ENCODE data around the gene EPYC.

EPYC gene

DNA sequence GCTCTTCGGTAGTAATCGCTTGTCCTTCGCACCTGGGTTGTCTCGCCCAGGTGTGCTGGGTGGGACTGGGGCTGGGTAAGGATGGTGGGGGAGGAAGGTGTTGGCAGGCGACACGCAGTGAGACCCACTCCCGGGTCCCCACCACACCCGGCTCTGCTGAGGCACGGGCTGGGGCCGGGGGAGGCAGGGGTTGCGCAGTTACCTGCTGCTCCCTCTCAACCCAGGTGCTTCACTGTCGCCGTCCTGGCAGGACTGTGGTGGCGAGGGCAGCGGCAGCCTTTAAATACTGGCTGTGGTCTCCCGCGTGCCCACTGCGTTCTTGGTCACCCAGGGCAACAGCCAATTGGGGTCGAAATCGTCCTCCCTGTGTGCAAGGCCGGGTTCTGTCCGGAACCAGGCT lies 49.9 kb downstream of the EPYC start, which contains the start of gene CCER1:
CCER1 (minus strand) TSS at position 256 of the 400 bp plus-strand sequence. CDS start 434 bp downstream, outside the sequence.
- no peak for DNase-seq (ENCODE audit: low read depth in 2 of 2)

GRCh38 chr12:90954428-90954827 lies 50.3 kb downstream of the EPYC start:
- no peak for DNase-seq (ENCODE audit: low read depth in 2 of 2)

DNA sequence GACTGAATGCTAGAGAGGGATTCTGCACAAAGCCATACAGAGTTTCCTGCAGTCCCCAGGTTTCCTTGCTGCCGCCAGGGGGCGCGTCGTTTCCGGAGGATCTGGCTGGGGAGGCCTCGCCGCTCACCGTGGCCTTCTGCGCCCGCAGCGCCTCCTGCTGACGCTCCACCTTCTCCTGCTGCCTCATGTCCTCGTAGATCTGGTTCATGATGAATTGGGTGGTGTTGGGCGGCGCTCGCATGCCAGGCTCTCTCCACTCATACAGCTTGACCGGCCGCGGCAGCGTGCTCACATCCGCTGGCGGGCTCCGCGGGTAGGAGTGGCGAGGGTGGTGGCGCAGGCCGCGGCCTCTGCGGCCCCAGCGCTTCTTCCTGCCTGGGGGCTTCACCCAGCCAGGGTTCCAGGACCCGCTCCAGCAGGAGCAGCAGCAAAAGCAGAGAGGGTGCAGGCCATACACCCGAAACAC lies 50.8 kb downstream of the EPYC start:
- DNase-seq (ENCODE audit: low read depth in 2 of 2): no peak

GRCh38 chr12:90951432-90952105 lies 53.2 kb downstream of the EPYC start:
- DNase-seq (ENCODE audit: low read depth in 2 of 2): no peak

DNA sequence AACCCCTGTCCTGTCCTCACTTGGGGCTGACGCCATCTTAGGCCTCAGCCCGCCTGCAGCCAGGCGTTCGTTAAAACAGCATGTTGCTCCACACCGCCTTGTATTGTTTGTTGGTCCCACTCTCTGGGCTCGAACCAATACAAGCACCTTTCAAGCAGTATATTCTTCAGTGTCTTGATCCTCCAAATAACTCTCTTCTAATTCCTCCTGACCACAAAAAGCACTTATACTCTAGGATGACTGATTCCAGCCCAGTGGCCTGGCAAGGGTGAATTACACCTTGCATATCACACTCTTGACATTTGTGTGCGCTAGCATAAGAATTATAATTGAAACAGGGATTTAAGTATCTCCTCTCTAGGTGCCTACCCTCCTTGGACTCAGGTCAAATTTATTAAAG lies 56.9 kb downstream of the EPYC start:
- DNase-seq (ENCODE audit: low read depth in 2 of 2): no peak

DNA sequence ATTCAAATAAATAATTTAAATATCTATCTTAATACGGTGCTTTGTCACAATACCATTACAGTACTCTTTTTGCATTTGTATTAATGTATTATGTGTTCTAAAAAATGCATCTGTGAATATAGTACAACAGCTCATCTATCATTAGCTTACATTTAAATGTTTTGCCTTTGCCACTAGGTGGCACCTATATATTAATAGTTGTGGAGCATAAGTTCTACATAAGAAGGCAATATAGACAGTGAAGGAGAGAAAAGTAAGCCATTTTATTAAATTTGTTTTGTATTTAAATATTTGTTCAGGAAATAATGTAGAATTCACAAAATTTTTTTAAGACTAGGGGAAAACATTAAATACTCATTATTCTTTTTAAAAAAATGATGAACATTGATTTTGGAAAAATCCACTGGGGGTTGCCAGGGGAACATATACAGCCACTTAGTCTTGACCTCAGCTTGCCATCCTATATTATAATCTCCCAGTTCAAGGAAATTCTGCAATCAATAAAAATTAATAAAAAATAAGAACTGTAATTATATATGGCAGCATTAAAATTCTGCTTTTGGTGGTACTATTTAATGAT lies 59.6 kb downstream of the EPYC start:
- DNase-seq (ENCODE audit: low read depth in 2 of 2): no peak

GRCh38 chr12:90943255-90943654 lies 61.5 kb downstream of the EPYC start:
- DNase-seq (ENCODE audit: low read depth in 2 of 2): no peak

DNA sequence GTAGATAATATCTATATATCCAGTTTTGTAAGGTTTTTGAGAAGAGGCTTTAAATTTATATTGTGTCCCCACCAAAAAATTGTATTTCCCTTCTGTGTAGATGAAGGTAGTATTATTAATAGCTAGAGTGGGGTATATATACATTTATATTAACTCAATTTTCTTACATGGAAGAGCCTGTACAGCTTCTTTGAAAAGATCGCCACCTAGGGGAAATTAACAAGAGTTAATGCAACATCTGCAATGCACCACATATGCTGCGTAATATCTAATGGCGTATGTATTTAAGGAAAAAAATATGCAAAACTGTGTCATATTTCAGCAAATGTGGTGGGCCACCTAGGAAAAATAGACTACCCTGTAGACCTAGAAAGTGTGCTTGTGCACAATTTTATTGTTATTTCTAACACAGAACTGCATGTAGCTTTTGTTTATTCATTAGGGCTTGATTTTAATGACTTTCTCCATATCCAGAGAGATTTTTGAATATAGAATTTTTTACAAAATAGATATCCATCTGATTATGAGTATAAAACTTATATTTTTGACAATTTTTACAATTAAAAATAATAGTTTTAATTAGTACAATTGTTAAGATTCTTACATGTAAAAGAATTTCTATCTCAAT lies 63.8 kb downstream of the EPYC start:
- peak in 1 of 2 experiments; percentile 51 for DNase-seq (ENCODE audit: low read depth in 2 of 2)

DNA sequence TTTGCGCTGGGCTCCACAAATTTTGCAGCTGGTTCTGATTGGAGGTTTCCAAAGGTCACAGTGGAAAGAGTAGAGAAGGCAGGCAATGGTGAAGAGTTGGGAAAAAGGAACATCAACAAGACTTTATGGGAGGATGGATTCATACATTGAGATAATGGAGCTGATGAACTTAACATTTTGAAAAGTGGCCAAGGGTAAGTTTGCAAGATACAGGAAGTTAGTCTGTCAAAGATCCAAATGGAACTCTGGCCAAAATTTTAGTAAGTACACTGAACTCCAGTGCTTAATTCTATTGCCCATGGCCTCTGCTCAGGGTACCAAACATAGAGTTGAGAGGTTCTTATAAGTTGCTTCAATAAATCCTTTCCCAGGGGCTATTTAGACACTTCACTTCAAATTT lies 65.4 kb downstream of the EPYC start:
- no peak for DNase-seq (ENCODE audit: low read depth in 2 of 2)

- no peak for DNase-seq (ENCODE audit: low read depth in 2 of 2)
Measured at GRCh38 chr12:90938451-90938850, 66.3 kb downstream of the EPYC start.

DNA sequence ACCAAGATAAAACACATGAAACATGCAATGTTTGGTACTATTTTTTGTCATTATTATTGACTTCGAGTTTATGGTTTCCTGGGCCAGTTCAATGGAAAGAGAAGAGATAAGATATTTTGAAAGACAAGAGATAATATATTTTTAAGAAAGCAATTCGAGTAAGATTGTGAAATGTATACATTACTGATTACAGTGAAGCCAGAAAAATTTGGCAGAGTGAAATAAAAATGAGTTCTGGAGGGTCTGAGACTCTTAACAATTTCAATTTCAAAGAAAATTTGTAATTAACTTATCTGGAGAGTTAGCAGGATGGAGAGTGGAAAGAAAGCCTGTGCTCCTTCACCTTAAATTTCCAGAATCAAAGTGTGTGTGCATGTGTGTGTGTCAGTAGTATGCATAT lies 67.1 kb downstream of the EPYC start:
- DNase-seq (ENCODE audit: low read depth in 2 of 2): no peak

- DNase-seq (ENCODE audit: low read depth in 2 of 2): no peak
Measured at GRCh38 chr12:90936230-90937005, 68.4 kb downstream of the EPYC start.

DNA sequence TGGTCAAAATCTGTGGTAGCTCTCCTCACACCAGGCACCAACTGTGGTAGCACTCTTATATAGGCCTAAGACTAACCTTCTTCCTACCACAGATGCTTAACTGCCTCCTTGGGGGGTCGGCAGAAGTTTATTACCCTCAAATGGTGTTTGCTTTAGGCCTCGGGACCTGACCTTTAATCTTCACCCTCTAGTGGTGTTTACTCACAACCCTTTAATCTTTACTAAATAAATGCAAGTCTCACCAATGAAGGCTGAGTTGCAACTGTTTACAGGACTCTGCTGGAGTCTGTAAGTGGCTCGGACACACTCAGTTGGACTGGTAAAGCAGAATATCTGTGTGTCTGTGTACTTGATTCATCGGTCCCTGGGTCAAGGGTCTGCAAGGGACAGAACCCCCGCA lies 79.2 kb downstream of the EPYC start:
- DNase-seq (ENCODE audit: low read depth in 2 of 2): no peak

- no peak for DNase-seq (ENCODE audit: low read depth in 2 of 2)
Measured at GRCh38 chr12:90924406-90924805, 80.4 kb downstream of the EPYC start.

DNA sequence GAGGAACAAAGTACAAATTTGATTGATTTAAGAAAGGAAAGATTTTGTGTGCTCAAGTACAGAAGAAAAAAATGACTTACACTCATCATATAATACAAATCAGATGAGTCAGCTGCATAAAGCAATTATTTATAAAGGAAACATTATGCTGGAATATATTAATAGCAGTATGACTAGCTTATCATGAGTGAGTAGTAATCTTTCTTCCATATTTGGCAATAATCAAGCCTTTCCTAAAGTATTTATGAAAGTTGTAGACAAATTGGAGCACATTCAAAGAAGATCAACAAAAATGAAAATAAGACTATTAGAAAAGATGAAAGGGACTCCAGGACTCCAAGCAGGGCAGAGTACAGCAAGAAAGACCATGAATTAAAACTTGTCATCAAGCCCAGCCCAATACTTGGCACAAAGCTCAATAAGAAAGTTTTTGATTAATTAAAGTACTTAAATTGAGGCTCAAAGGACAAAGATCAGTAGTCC lies 82.6 kb downstream of the EPYC start:
- peak; percentile 62 to 78 for DNase-seq (ENCODE audit: low read depth in 2 of 2)

DNA sequence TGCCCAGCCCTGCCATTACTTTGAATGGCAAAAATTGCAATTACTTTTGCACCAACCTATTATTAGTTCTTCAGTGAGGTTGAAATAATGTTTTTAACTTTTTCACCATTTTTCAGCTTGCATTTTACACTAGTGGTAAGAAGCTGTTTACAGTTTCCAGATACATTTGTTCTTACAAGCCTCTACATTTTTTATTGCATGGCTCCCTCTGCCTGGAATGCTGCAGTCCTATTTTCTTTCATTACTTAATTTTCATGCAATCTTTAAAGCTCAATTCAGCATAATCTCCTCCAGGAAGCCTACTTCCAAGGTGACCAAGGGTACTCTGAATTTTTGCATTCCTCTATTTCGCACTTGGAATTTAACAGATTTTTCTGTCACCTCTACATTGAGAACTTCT lies 83.2 kb downstream of the EPYC start:
- no peak for DNase-seq (ENCODE audit: low read depth in 2 of 2)

DNA sequence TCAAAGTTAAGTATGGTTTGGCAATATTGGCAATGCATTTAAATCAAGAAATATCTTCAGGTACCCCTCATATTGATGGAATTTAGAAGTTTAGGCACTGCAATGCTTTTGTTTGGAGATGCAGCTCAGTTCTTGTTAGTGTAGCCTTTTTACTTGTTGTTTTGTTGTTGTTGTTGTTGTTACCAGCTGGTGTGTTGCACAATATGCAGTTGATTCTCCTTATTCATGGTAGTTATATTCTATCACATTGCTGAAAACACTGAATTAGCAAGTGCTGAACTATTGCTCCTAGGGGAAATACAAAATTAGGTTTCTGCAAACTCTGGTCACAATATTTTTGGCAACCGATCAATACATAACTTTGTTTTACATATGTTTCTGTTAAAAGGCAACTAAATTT lies 84.5 kb downstream of the EPYC start:
- no peak for DNase-seq (ENCODE audit: low read depth in 2 of 2)

DNA sequence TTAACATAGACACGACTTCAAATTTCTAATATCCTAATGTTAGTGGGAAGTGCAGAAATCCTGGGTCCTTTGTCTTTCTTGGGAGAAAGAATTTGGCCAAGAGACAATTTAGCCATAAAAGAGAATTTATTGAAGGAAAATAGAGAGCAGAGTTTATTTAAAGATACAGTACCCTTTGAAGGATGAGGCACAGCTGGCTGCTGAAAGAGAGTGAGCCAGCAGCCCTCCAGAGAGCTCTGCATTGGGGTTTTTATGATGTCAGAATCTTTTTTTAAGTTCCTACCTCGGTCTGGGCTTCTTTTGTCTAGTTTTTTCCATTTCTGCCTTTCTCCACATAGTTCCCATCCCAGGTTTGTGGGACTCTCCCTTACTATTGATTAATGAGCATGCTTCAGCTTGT lies 87.3 kb downstream of the EPYC start:
- no peak for DNase-seq (ENCODE audit: low read depth in 2 of 2)

DNA sequence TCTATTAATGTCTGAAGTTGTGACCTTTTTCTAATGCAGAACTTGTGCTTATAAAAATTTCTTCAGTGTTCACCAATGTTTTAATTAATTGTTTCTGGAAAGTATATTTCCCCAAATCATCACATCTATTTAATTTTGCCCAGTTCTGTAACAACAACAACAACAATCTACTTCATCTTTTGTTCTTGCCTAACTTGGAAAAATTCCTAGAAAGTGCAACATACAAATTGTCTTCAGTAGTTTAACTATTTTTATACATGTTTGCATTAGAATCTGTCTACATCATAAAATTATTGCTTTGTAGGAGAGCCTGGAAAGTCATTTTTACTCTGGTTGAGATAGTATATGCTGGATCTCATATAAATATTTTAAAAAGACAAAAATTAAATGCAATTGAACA lies 88.3 kb downstream of the EPYC start:
- DNase-seq (ENCODE audit: low read depth in 2 of 2): no peak

DNA sequence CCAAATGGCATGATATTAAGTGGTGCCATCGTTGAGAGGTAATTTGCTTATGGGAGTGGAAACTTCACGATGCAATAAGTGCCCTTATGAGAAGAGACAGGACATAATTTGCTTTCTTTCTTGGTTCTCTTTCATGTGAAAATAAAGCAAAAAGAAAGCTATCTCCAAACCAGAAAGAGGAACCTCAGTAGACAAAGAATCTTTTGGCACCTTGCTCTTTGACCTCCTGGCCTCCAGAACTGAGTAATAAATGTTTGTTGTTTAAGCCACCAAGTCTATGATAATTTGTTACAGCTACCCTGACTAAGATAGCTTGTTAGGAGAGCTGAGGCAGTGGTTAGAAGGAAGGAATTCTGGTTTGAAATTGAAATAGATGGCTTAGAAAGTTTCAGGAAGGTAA lies 89.4 kb downstream of the EPYC start:
- DNase-seq (ENCODE audit: low read depth in 2 of 2): no peak

All from fibroblast of skin of left biceps (primary cell).